ENCODE results near the gene TEX12.
A peak's percentile ranks its signal among the peaks of the same experiment; 100 is the strongest.

TEX12 gene

DNA sequence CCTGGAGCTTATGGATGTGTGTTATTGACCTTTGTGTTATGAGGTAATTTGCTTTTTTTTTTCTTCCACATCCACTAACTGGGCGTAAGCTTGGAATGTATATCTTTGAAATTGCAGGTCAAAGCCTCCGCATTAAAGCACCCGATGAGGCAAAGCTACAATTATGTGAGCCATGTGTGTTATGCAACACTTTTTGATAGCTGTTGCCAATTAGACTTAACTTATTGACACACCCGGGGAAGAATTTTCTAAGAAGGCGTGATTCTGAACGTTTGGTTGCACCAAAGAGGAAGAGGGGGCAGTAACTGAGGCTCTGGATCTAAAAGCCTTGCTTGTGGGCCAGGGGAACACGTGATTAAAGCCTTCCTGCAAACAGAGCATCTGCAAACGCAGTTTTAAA is 610 bp upstream of the TEX12 start:
- no peaks in the 10 kb centered on the region for H3K4me1 ChIP-seq (ENCODE audit: insufficient read depth, low read length)
- no peak overlapping the region for H3K4me3 ChIP-seq (ENCODE audit: low read depth in 1 of 2, low read length in 2 of 2)
- H3K9me3 ChIP-seq (ENCODE audit: low read length) = no peaks in the 10 kb centered on the region
- H3K27me3 ChIP-seq (ENCODE audit: control insufficient read depth in 1 of 2, insufficient read depth in 2 of 2, low read length in 2 of 2) = no peaks in the 10 kb centered on the region
- H3K9ac ChIP-seq (ENCODE audit: low read length) = no peak overlapping the region
- H3K36me3 ChIP-seq (ENCODE audit: insufficient read depth, low read length) = no peaks in the 10 kb centered on the region
- no peak overlapping the region for H3K27ac ChIP-seq (ENCODE audit: low read depth, low read length)

DNA sequence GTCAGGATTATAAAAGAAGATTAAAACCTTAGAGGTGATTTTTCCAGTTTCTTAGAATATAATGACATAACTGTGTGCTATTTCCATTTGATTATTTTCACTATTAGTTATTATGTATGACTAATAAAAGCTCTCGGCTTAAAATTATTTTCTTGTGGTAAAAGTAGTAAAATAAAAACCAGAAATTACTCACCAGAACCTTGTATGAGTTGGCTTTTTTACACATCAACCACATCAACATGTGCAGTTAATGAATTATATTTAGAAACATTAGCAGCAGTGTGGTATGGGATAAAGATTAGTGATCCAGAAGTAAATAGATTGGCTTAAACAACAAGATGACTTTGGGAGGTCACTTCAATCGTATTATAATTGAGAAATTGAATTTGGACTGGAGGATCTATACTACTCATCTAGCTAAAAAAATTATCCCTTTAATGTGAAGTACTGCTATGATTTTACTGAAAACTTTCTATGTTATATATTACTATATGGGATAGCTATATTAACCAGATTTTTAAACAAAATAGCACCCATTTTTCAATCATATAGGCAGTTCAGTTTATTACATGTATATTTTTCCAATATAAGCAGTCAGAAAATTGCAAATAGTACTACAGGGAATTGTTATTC is 5.3 kb downstream of the TEX12 start:
- H3K9ac ChIP-seq (ENCODE audit: low read length) = no peak overlapping the region
- no peaks in the 10 kb centered on the region for H3K36me3 ChIP-seq (ENCODE audit: insufficient read depth, low read length)
- H3K4me1 ChIP-seq (ENCODE audit: insufficient read depth, low read length) = peaks cover 23% of the 10 kb centered on the region
- H3K9me3 ChIP-seq (ENCODE audit: low read length) = no peaks in the 10 kb centered on the region
- H3K27me3 ChIP-seq (ENCODE audit: control insufficient read depth in 1 of 2, insufficient read depth in 2 of 2, low read length in 2 of 2) = no peaks in the 10 kb centered on the region
- H3K4me3 ChIP-seq (ENCODE audit: low read depth in 1 of 2, low read length in 2 of 2) = no peak overlapping the region
- H3K27ac ChIP-seq (ENCODE audit: low read depth, low read length) = no peak overlapping the region

DNA sequence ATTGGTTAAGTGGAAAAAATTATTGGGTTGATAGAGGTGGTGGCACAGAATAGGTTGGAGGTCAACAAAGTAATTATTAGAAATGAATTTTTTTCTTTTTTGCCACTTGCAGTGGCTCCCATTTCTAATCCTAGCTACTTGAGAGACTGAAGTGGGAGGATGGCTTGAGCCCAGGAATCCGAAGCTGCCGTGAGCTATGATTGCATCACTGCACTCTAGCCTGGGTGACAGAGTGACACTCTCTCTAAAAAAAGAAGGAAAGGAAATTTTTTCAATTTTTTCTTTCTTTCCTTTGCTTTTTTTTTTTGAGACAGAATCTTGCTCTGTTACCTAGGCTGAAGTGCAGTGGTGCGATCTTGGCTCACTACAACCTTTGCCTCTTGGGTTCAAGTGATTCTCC is 6.0 kb downstream of the TEX12 start:
- Histone ChIP-seq H3K4me3 (ENCODE audit: low read depth in 1 of 2, low read length in 2 of 2) (no peak overlapping the region), H3K4me1 (ENCODE audit: insufficient read depth, low read length) (peaks cover 23% of the 10 kb centered on the region), H3K9ac (ENCODE audit: low read length) (no peak overlapping the region), H3K27me3 (ENCODE audit: control insufficient read depth in 1 of 2, insufficient read depth in 2 of 2, low read length in 2 of 2) (no peaks in the 10 kb centered on the region), H3K9me3 (ENCODE audit: low read length) (no peaks in the 10 kb centered on the region), H3K36me3 (ENCODE audit: insufficient read depth, low read length) (no peaks in the 10 kb centered on the region), H3K27ac (ENCODE audit: low read depth, low read length) (no peak overlapping the region)

DNA sequence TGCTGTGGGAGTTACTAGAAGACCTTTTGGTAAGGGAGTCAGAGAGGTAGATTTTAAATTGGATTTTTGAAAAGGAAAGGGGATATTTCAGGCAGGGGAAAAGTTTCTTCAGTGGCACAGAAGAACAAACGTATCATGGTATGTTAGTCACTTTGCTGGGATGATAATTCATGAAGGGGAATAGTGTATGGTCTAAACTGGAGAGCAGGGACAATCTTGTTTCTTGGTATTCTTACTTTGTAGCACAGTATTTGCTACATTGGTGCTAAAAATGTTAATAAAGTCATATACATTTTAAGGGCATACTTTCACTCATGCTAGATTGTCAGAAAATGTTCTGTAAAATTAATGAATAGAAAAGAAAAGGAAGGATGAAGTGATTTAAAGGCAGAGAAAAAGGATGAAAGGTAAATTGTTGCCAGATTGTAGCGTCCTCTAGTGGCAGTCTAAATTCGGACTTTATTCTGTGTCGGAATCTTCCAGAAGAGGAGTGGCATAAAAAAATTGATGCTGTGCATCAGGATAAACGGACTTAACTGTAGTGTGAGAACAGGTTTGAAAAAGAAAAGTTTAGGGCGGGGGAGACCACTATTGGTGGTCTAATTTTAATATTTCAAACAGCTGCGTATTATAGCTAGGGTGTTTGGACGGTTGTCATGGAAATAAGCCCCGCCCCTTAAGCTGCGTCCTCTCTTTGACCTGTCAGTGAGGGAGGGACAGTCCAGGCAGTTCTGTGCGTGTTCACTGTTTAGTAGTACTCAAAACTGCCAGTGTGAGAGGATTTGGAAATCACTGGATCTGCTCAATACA is 7.8 kb downstream of the TEX12 start, which contains the start of gene BCO2:
Gene BCO2 (plus strand): TSS at position 724 of the 810 bp plus-strand sequence. CDS start 90 bp downstream, outside the sequence.
- Histone ChIP-seq H3K4me3 (ENCODE audit: low read depth in 1 of 2, low read length in 2 of 2) (peak within 1 kb of the TSS; percentile 22 to 61), H3K9ac (ENCODE audit: low read length) (peak within 1 kb of the TSS; percentile 17), H3K9me3 (ENCODE audit: low read length) (no peaks in the 10 kb centered on the region), H3K27me3 (ENCODE audit: control insufficient read depth in 1 of 2, insufficient read depth in 2 of 2, low read length in 2 of 2) (no peaks in the 10 kb centered on the region), H3K4me1 (ENCODE audit: insufficient read depth, low read length) (peaks cover 23% of the 10 kb centered on the region), H3K27ac (ENCODE audit: low read depth, low read length) (peak within 1 kb of the TSS; percentile 45), H3K36me3 (ENCODE audit: insufficient read depth, low read length) (no peaks in the 10 kb centered on the region)

DNA sequence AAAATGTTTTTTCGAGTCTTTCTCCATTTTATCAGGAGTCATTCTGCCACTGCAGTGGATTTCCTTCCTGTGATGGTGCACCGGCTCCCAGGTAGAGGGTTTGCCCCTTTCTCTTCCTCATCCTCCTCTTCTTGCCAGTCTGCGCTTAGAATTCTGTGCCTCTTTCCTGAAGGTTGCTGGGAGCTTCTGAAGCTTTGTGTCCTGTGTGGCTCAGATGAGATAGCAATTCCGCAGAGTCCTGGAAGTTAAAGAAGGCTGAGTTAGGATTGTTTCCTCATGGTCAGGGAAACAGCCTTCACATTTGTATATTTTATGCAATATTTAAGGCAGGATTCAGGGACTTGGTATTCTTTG is 8.4 kb downstream of the TEX12 start:
- H3K9ac ChIP-seq (ENCODE audit: low read length) = no peak overlapping the region
- H3K9me3 ChIP-seq (ENCODE audit: low read length) = no peaks in the 10 kb centered on the region
- H3K36me3 ChIP-seq (ENCODE audit: insufficient read depth, low read length) = no peaks in the 10 kb centered on the region
- H3K4me1 ChIP-seq (ENCODE audit: insufficient read depth, low read length) = peaks cover 23% of the 10 kb centered on the region
- H3K27me3 ChIP-seq (ENCODE audit: control insufficient read depth in 1 of 2, insufficient read depth in 2 of 2, low read length in 2 of 2) = no peaks in the 10 kb centered on the region
- peak overlapping the region; percentile 45 for H3K27ac ChIP-seq (ENCODE audit: low read depth, low read length)
- H3K4me3 ChIP-seq (ENCODE audit: low read depth in 1 of 2, low read length in 2 of 2) = peak overlapping the region; percentile 22 to 61

DNA sequence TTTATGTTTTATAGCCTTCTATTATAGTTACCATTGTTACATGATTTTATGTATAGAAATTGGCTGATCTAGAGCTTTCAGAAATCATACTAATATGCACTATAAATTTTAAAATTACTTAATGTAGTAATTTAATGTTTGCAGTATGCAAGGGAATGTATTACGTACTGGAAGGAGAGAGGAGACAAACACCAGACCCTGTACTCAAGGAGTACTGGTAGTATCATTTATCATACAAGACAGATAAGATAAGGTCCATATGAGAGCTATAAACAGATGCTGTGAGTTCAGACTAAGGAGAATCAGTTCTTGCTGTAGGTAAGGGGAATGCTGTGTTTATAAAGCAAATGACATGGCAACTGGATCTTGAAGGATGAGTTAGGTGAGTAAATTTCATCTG is 8.9 kb downstream of the TEX12 start:
- Histone ChIP-seq H3K27me3 (ENCODE audit: control insufficient read depth in 1 of 2, insufficient read depth in 2 of 2, low read length in 2 of 2) (no peaks in the 10 kb centered on the region), H3K9me3 (ENCODE audit: low read length) (no peaks in the 10 kb centered on the region), H3K4me1 (ENCODE audit: insufficient read depth, low read length) (peaks cover 23% of the 10 kb centered on the region), H3K36me3 (ENCODE audit: insufficient read depth, low read length) (no peaks in the 10 kb centered on the region), H3K27ac (ENCODE audit: low read depth, low read length) (peak overlapping the region; percentile 45), H3K9ac (ENCODE audit: low read length) (no peak overlapping the region), H3K4me3 (ENCODE audit: low read depth in 1 of 2, low read length in 2 of 2) (peak overlapping the region in 1 of 2 donors; percentile 61)

DNA sequence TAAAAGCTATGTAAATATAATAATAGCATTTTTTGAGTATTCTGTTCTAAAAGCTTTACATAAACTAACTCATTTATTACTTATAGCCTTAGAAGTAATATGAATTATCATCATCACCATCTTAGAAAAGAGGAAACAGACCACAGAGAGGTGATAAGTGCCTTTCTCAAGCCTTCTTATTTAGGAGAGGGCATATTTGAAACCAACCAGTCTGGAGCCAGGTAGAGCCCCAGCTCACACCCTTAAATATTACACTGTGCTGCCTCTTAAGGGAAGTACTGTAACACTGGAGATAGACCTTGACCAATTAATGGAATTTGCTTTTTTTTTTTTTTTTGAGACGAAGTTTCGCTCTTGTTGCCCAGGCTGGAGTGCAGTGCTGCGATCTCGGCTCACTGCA is 10.4 kb downstream of the TEX12 start:
- Histone ChIP-seq H3K9me3 (ENCODE audit: low read length) (no peaks in the 10 kb centered on the region), H3K4me1 (ENCODE audit: insufficient read depth, low read length) (peaks cover 23% of the 10 kb centered on the region), H3K9ac (ENCODE audit: low read length) (no peak overlapping the region), H3K27me3 (ENCODE audit: control insufficient read depth in 1 of 2, insufficient read depth in 2 of 2, low read length in 2 of 2) (no peaks in the 10 kb centered on the region), H3K4me3 (ENCODE audit: low read depth in 1 of 2, low read length in 2 of 2) (no peak overlapping the region), H3K36me3 (ENCODE audit: insufficient read depth, low read length) (no peaks in the 10 kb centered on the region), H3K27ac (ENCODE audit: low read depth, low read length) (no peak overlapping the region)

DNA sequence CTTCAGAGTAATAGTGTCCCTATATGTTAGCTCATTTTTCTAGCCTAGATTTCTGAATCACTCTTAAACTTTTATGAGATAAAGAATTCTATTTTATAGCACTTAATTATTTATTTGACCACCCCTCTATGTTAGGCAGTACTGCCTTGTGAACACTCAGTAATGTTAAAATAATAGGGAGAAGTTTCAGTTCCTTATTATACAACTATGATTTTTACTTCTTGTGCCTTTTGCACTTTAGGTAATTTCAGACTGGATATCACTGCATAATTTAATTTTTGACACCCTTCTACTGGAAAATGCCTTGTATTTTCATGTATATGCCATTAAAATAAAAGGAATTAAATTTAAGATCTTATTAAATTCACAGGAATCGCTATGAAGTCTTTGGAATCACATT is 11.3 kb downstream of the TEX12 start:
- Histone ChIP-seq H3K9me3 (ENCODE audit: low read length) (no peaks in the 10 kb centered on the region), H3K27ac (ENCODE audit: low read depth, low read length) (no peak overlapping the region), H3K9ac (ENCODE audit: low read length) (no peak overlapping the region), H3K36me3 (ENCODE audit: insufficient read depth, low read length) (no peaks in the 10 kb centered on the region), H3K4me3 (ENCODE audit: low read depth in 1 of 2, low read length in 2 of 2) (no peak overlapping the region), H3K4me1 (ENCODE audit: insufficient read depth, low read length) (peaks cover 23% of the 10 kb centered on the region), H3K27me3 (ENCODE audit: control insufficient read depth in 1 of 2, insufficient read depth in 2 of 2, low read length in 2 of 2) (no peaks in the 10 kb centered on the region)

DNA sequence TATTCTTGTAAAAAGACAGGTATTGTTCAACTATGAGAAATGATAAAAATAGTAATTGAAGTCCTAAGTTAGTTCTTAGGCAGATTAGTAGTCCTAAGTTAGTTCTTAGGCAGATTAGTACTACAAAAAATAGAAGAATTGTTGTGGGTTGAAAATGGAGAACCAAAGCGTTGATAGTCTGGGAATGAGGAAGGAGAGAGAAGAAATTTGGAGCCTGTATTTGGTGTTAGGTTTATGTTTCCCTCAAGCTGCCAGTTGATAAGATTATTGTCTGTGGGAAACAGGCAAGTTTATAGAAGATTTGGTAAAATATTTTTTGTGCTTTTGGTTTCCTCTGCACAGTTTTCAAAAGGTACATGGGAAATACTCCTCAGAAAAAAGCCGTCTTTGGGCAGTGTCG is 11.8 kb downstream of the TEX12 start:
- Histone ChIP-seq H3K9ac (ENCODE audit: low read length) (no peak overlapping the region), H3K4me3 (ENCODE audit: low read depth in 1 of 2, low read length in 2 of 2) (no peak overlapping the region), H3K4me1 (ENCODE audit: insufficient read depth, low read length) (peaks cover 23% of the 10 kb centered on the region), H3K9me3 (ENCODE audit: low read length) (no peaks in the 10 kb centered on the region), H3K27ac (ENCODE audit: low read depth, low read length) (no peak overlapping the region), H3K27me3 (ENCODE audit: control insufficient read depth in 1 of 2, insufficient read depth in 2 of 2, low read length in 2 of 2) (no peaks in the 10 kb centered on the region), H3K36me3 (ENCODE audit: insufficient read depth, low read length) (no peaks in the 10 kb centered on the region)

DNA sequence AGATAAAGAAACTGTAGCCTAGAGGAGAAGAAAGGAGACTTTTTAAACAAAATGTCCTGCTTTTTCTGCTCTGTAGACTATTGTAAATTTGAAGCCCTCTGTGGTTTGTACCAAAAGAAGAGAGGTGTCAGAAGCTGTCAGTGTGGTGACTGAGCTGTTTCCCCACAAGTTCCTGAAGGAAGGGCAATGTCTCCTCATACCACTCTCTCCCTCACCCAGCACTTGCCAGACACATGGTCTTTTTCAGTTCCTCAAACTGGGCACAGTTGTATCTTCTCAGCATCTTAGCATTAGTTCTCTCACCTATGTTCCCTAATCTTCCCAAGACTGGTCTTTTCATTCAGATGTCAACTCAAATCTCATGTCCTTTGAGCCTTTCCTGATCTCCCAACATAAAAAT is 12.4 kb downstream of the TEX12 start:
- Histone ChIP-seq H3K4me3 (ENCODE audit: low read depth in 1 of 2, low read length in 2 of 2) (no peak overlapping the region), H3K27me3 (ENCODE audit: control insufficient read depth in 1 of 2, insufficient read depth in 2 of 2, low read length in 2 of 2) (no peaks in the 10 kb centered on the region), H3K9me3 (ENCODE audit: low read length) (no peaks in the 10 kb centered on the region), H3K27ac (ENCODE audit: low read depth, low read length) (no peak overlapping the region), H3K36me3 (ENCODE audit: insufficient read depth, low read length) (no peaks in the 10 kb centered on the region), H3K9ac (ENCODE audit: low read length) (no peak overlapping the region), H3K4me1 (ENCODE audit: insufficient read depth, low read length) (peaks cover 22% of the 10 kb centered on the region)

DNA sequence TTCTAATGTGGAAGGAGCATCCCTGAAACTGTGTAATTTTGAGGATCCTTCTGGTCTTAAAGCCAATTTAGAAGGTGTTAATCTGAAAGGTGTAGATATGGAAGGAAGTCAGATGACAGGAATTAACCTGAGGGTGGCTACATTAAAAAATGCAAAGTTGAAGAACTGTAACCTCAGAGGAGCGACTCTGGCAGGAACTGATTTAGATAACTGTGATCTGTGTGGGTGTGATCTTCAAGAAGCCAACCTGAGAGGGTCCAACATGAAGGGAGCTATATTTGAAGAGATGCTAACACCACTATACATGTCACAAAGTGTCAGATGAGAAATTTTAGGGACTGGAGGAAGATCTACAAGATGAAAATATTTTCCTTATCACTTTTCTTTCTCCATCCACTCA is 15.7 kb downstream of the TEX12 start:
- Histone ChIP-seq H3K4me3 (ENCODE audit: low read depth in 1 of 2, low read length in 2 of 2) (no peak overlapping the region), H3K4me1 (ENCODE audit: insufficient read depth, low read length) (no peaks in the 10 kb centered on the region), H3K9ac (ENCODE audit: low read length) (no peak overlapping the region), H3K27me3 (ENCODE audit: control insufficient read depth in 1 of 2, insufficient read depth in 2 of 2, low read length in 2 of 2) (no peaks in the 10 kb centered on the region), H3K27ac (ENCODE audit: low read depth, low read length) (no peak overlapping the region), H3K9me3 (ENCODE audit: low read length) (no peaks in the 10 kb centered on the region), H3K36me3 (ENCODE audit: insufficient read depth, low read length) (no peaks in the 10 kb centered on the region)

DNA sequence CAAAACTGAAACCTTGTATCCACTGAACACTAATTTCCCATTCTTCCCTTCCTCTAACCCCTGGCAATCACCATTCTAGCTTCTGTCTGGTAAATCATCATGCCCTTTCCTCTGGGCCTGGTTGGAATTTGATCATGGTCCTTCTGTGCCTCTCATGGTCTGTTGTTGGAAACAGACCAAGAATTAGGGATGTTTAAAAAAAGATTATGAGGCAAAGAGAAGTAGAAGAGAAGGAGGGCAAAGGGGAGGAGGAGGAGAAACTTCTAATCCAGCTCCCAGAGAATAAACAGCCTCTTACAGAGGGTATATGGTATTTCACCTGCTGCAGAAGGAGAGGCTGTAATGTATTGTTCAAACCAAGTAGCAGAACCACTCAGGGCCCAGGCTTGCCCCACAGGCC is 18.7 kb downstream of the TEX12 start:
- H3K9ac ChIP-seq (ENCODE audit: low read length) = no peak overlapping the region
- H3K4me3 ChIP-seq (ENCODE audit: low read depth in 1 of 2, low read length in 2 of 2) = no peak overlapping the region
- H3K9me3 ChIP-seq (ENCODE audit: low read length) = no peaks in the 10 kb centered on the region
- H3K4me1 ChIP-seq (ENCODE audit: insufficient read depth, low read length) = no peaks in the 10 kb centered on the region
- no peak overlapping the region for H3K27ac ChIP-seq (ENCODE audit: low read depth, low read length)
- H3K36me3 ChIP-seq (ENCODE audit: insufficient read depth, low read length) = no peaks in the 10 kb centered on the region
- no peaks in the 10 kb centered on the region for H3K27me3 ChIP-seq (ENCODE audit: control insufficient read depth in 1 of 2, insufficient read depth in 2 of 2, low read length in 2 of 2)

Data from muscle layer of colon (tissue), 2 donors.